Upper lobe of left lung (tissue), 4 donors: ENCODE results near the gene LIPK.

Experiments used
- EP300 ChIP-seq, 4 donors: sonication (generic); formaldehyde crosslinking; IDR thresholded peaks; one replicate each; pipeline ENCODE4 v1.5.1; 2017; ENCODE audit warnings: antibody characterized with exemption in 4 of 4, control low read depth in 2 of 4
- POLR2A ChIP-seq, 4 donors: fragments of 450-650 bp; IDR thresholded peaks; one replicate each; pipeline ENCODE4 v1.5.1; 2016 to 2017; ENCODE audit warnings: antibody characterized with exemption in 4 of 4, mild to moderate bottlenecking in 2 of 4
- POLR2AphosphoS5 ChIP-seq, 2 donors: sonication (generic); formaldehyde crosslinking; IDR thresholded peaks; one replicate each; pipeline ENCODE4 v1.5.1; 2017; ENCODE audit warnings: antibody characterized with exemption in 2 of 2
- TF ChIP-seq, protein P1 (sequence below), 6 experiments: fragments of 450-650 bp in 4 of 6; fragments of 200-600 bp in 2 of 6; sonication (generic) in 2 of 6; IDR thresholded peaks; one replicate each; pipeline ENCODE4 v1.5.1; 2016 to 2019; ENCODE audit warnings: antibody characterized with exemption in 6 of 6

DNA sequence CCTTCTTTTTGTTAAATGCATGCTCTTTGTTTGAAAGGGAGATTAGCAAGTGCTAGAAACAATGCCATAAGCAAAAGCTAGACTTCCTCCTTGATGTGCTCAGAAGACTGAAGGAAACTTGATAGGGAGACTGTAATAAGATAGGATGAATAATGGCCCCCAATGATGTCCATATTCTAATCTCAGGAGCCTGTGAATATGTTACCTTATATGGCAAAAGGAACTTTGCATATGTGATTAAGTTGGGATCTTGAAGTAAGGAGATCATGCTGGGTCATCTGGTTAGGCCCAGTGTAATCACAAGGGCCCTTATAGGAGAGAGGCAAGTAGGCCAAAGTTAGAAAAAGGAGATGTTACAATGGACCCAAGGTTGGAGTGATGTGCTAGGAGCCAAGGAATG lies 82.9 kb downstream of the LIPK start:
- TF ChIP-seq, protein P1, sequence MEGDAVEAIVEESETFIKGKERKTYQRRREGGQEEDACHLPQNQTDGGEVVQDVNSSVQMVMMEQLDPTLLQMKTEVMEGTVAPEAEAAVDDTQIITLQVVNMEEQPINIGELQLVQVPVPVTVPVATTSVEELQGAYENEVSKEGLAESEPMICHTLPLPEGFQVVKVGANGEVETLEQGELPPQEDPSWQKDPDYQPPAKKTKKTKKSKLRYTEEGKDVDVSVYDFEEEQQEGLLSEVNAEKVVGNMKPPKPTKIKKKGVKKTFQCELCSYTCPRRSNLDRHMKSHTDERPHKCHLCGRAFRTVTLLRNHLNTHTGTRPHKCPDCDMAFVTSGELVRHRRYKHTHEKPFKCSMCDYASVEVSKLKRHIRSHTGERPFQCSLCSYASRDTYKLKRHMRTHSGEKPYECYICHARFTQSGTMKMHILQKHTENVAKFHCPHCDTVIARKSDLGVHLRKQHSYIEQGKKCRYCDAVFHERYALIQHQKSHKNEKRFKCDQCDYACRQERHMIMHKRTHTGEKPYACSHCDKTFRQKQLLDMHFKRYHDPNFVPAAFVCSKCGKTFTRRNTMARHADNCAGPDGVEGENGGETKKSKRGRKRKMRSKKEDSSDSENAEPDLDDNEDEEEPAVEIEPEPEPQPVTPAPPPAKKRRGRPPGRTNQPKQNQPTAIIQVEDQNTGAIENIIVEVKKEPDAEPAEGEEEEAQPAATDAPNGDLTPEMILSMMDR (IDR thresholded peaks at IDR 0.05), result no peak
- TF ChIP-seq POLR2AphosphoS5 (IDR thresholded peaks at IDR 0.05) (no peak), POLR2A (IDR thresholded peaks at IDR 0.05) (no peak), EP300 (IDR thresholded peaks at IDR 0.05) (no peak)
